ENCODE measurements around the gene STAB1. TPM values are rescaled to one million over a fixed set of nuclear protein-coding genes. Genes with fewer than 3 reads are reported as not detected.

STAB1 gene
- total and polyA plus RNA-seq, 2 of the 8 experiments (the other 6 are each of a cell fraction or from before 2014, with no cell fraction given): 1.0 to 1.9 TPM

- TF ChIP-seq SP4 (IDR thresholded peaks at IDR 0.05; ENCODE audit: low read length) (peak; percentile 40; the same call in 1 of the 2 replicates), BACH1 (IDR thresholded peaks at IDR 0.05; ENCODE audit: low read length) (peak; percentile 72), CREB1 (IDR thresholded peaks at IDR 0.05) (peak; percentile 40; the same call in 1 of the 2 replicates), CTCF (IDR thresholded peaks at IDR 0.05; ENCODE audit: control extremely low read depth in 1 of 3, insufficient read depth in 1 of 3, low read depth in 1 of 3, low read length in 3 of 3) (peak in 2 of 3 experiments; percentile 99; a peak in 3 of 4 replicates), SIN3A (conservative IDR thresholded peaks at IDR 0.05 in 1 of 2, IDR thresholded peaks at IDR 0.05 in 1 of 2; ENCODE audit: low read depth in 1 of 2, low read length in 2 of 2) (0 out of 4 replicates have a peak, but pooled peaks of 1 of the 2 experiments have one; percentile 59)
These were observed 48.3 kb upstream of the STAB1 start (continued) for GRCh38 chr3:52446631-52447511.
